H1 (cell line): ENCODE data around the gene LPCAT3. TPM values are rescaled to one million over a fixed set of nuclear protein-coding genes. Genes with fewer than 3 reads are reported as not detected.

Experiments used
- CTCF ChIA-PET: fragments of 300-600 bp; sonication (Branson Sonifier 250); formaldehyde crosslinking; loops from one replicate; lab custom pipeline; 2021; ENCODE audit not compliant: partially characterized antibody; lab: Charles Lee
- POLR2A ChIA-PET: fragments of 300-600 bp; sonication (Branson Sonifier 250); formaldehyde crosslinking; loops from one replicate; lab custom pipeline; 2021; ENCODE audit warnings: inconsistent platforms; ENCODE audit not compliant: partially characterized antibody; lab: Charles Lee
- DNase-seq, 2 experiments: peaks; one replicate each; pipeline versions ENCODE4 v3.0.0 to v3.0.0-alpha.2; 2010 to 2022; ENCODE audit warnings: low spot score in 2 of 2, low read depth in 1 of 2, mixed read lengths in 1 of 2
- FAIRE-seq: peaks from 2 replicates; lab custom pipeline; 2011; peaks lifted over from hg19 to GRCh38; lab: Jason Lieb, UNC
- H2AFZ ChIP-seq: 2 replicates; pipeline ENCODE4 v1.8.1; 2012; ENCODE audit warnings: low read length, inconsistent platforms
- H2AK5ac ChIP-seq: 2 replicates; pipeline ENCODE4 v1.6.1; 2013; ENCODE audit warnings: low read depth, low read length
- H2BK120ac ChIP-seq: replicated peaks from 2 replicates; pipeline ENCODE3; 2013; ENCODE audit warnings: low read depth, low read length, inconsistent platforms
- H2BK12ac ChIP-seq: 2 replicates; pipeline ENCODE4 v1.6.1; 2013; ENCODE audit warnings: low read depth, low read length
- H2BK15ac ChIP-seq: 2 replicates; pipeline ENCODE4 v1.6.1; 2013; ENCODE audit warnings: low read length
- H2BK20ac ChIP-seq: 2 replicates; pipeline ENCODE4 v1.6.1; 2013; ENCODE audit warnings: low read length
- H2BK5ac ChIP-seq: 2 replicates; pipeline ENCODE4 v1.6.1; 2013; ENCODE audit warnings: low read depth, low read length
- H3K14ac ChIP-seq: 2 replicates; pipeline ENCODE4 v1.6.1; 2013; ENCODE audit warnings: inconsistent platforms; ENCODE audit not compliant: insufficient read length
- H3K18ac ChIP-seq: 2 replicates; pipeline ENCODE4 v1.6.1; 2013; ENCODE audit warnings: low read length; ENCODE audit errors: extremely low read depth
- H3K23ac ChIP-seq: 2 replicates; pipeline ENCODE4 v1.6.1; 2013; ENCODE audit warnings: inconsistent platforms; ENCODE audit not compliant: insufficient read length
- H3K23me2 ChIP-seq: 2 replicates; pipeline ENCODE4 v1.6.1; 2013; ENCODE audit warnings: low read depth, low read length
- H3K27ac ChIP-seq: 2 replicates; pipeline ENCODE4 v1.6.1; 2011; ENCODE audit warnings: low read depth, low read length, inconsistent platforms
- H3K27me3 ChIP-seq, 4 experiments: replicated peaks in 1 of 4; 1 replicate in 1 of 4; 2 replicates in 3 of 4; pipeline versions ENCODE4 v1.6.1 to v1.8.1; 2011 to 2013; ENCODE audit warnings: low read length in 3 of 4, mild to moderate bottlenecking in 3 of 4, inconsistent platforms in 2 of 4, mixed read lengths in 2 of 4, moderate library complexity in 1 of 4; ENCODE audit not compliant: control insufficient read depth in 3 of 4, insufficient read depth in 3 of 4; ENCODE audit errors: extremely low read depth in 1 of 4
- H3K36me3 ChIP-seq, 4 experiments: 2 replicates each; pipeline versions ENCODE4 v1.6.1 to v1.8.1; 2011 to 2013; ENCODE audit warnings: mild to moderate bottlenecking in 4 of 4, low read length in 3 of 4, moderate library complexity in 2 of 4, control low read depth in 1 of 4, inconsistent platforms in 1 of 4; ENCODE audit not compliant: insufficient read depth in 4 of 4, control insufficient read depth in 2 of 4
- H3K4ac ChIP-seq: replicated peaks from 2 replicates; pipeline ENCODE3; 2013; ENCODE audit warnings: low read length, low read depth, mixed read lengths, inconsistent platforms; ENCODE audit not compliant: insufficient read length
- H3K4me1 ChIP-seq, 4 experiments: replicated peaks in 1 of 4; 1 replicate in 1 of 4; 2 replicates in 3 of 4; pipeline versions ENCODE4 v1.6.1 to v1.8.1; 2011 to 2013; ENCODE audit warnings: low read length in 3 of 4, inconsistent platforms in 2 of 4, mixed read lengths in 1 of 4; ENCODE audit not compliant: insufficient read depth in 4 of 4, control insufficient read depth in 3 of 4
- H3K4me2 ChIP-seq, 2 experiments: 2 replicates each; pipeline versions ENCODE4 v1.6.1 to v1.8.1; 2011 to 2013; ENCODE audit warnings: low read depth in 2 of 2, low read length in 2 of 2, control low read depth in 1 of 2, inconsistent platforms in 1 of 2, mild to moderate bottlenecking in 1 of 2; ENCODE audit not compliant: insufficient read depth in 1 of 2
- H3K4me3 ChIP-seq, 4 experiments: fragments of 200-600, 300-600 bp in 1 of 4; sonication (generic), shearing (Covaris generic), sonication (Bioruptor Twin) in 1 of 4; 2 replicates each; pipeline versions ENCODE4 v1.5.1 to v1.8.1; 2011 to 2016; ENCODE audit warnings: low read length in 4 of 4, low read depth in 3 of 4, control low read depth in 2 of 4, inconsistent platforms in 2 of 4, mild to moderate bottlenecking in 2 of 4, mixed read lengths in 1 of 4, moderate library complexity in 1 of 4; ENCODE audit not compliant: insufficient read depth in 2 of 4; ENCODE audit errors: extremely low read depth in 1 of 4
- H3K56ac ChIP-seq: replicated peaks from 2 replicates; pipeline ENCODE3; 2013; ENCODE audit warnings: low read depth, mild to moderate bottlenecking, mixed read lengths, low read length, inconsistent platforms; ENCODE audit not compliant: insufficient read length
- H3K79me1 ChIP-seq: 2 replicates; pipeline ENCODE4 v1.6.1; 2013; ENCODE audit warnings: low read depth, low read length, control low read depth
- H3K79me2 ChIP-seq, 2 experiments: 2 replicates each; pipeline versions ENCODE4 v1.6.1 to v1.8.1; 2012 to 2013; ENCODE audit warnings: low read length in 2 of 2, mild to moderate bottlenecking in 2 of 2, inconsistent platforms in 1 of 2; ENCODE audit not compliant: insufficient read depth in 2 of 2, control insufficient read depth in 1 of 2
- H3K9ac ChIP-seq, 4 experiments: replicated peaks in 1 of 4; 1 replicate in 1 of 4; 2 replicates in 3 of 4; pipeline versions ENCODE4 v1.6.1 to v1.8.1; 2011 to 2013; ENCODE audit warnings: low read depth in 3 of 4, low read length in 3 of 4, control low read depth in 2 of 4, mild to moderate bottlenecking in 2 of 4, moderate library complexity in 2 of 4, inconsistent platforms in 1 of 4; ENCODE audit errors: extremely low read depth in 1 of 4
- H3K9me3 ChIP-seq, 2 experiments: 2 replicates each; pipeline versions ENCODE4 v1.6.1 to v1.8.1; 2012 to 2013; ENCODE audit warnings: mild to moderate bottlenecking in 2 of 2, moderate library complexity in 2 of 2, control low read depth in 1 of 2, inconsistent platforms in 1 of 2, low read depth in 1 of 2, low read length in 1 of 2, mixed read lengths in 1 of 2; ENCODE audit not compliant: insufficient read depth in 2 of 2
- H4K20me1 ChIP-seq, 2 experiments: replicated peaks in 1 of 2; 2 replicates each; pipeline versions ENCODE3 to v1.8.1; 2011 to 2013; ENCODE audit warnings: inconsistent platforms in 2 of 2, low read length in 2 of 2, mild to moderate bottlenecking in 1 of 2; ENCODE audit not compliant: insufficient read depth in 2 of 2, control insufficient read depth in 1 of 2
- H4K5ac ChIP-seq: 2 replicates; pipeline ENCODE4 v1.6.1; 2013; ENCODE audit warnings: low read length, low read depth, mixed read lengths, inconsistent platforms; ENCODE audit not compliant: insufficient read length
- H4K8ac ChIP-seq: 2 replicates; pipeline ENCODE4 v1.8.0; 2013; ENCODE audit warnings: mild to moderate bottlenecking, moderate library complexity, low read length, inconsistent platforms; ENCODE audit not compliant: insufficient read depth; ENCODE audit errors: extremely low read depth
- H4K91ac ChIP-seq: replicated peaks from 2 replicates; pipeline ENCODE3; 2013; ENCODE audit warnings: low read length, mixed read lengths, inconsistent platforms; ENCODE audit not compliant: insufficient read length
- CHD2 ChIP-seq: IDR thresholded peaks from 2 replicates; pipeline ENCODE4 v1.6.1; 2012; ENCODE audit warnings: low read length, improper control_type of control experiment
- CTBP2 ChIP-seq: IDR thresholded peaks from 2 replicates; pipeline ENCODE4 v1.7.0; 2011; ENCODE audit warnings: borderline replicate concordance, mild to moderate bottlenecking, moderate library complexity, mixed read lengths, low read length; ENCODE audit not compliant: insufficient read depth, insufficient read length
- CTCF ChIP-seq, 3 experiments: IDR thresholded peaks; 1 replicate in 2 of 3; 2 replicates in 1 of 3; pipeline versions ENCODE4 v1.5.1 to v1.6.1; 2011; ENCODE audit warnings: low read length in 3 of 3, mild to moderate bottlenecking in 3 of 3, inconsistent platforms in 2 of 3, low read depth in 1 of 3, moderate library complexity in 1 of 3; ENCODE audit not compliant: insufficient read depth in 1 of 3; ENCODE audit errors: control extremely low read depth in 1 of 3
- HDAC2 ChIP-seq, 2 experiments: fragments of 300-600 bp in 1 of 2; sonication (generic) in 1 of 2; IDR thresholded peaks; 2 replicates each; pipeline ENCODE4 v1.6.1; 2011 to 2012; ENCODE audit warnings: low read depth in 2 of 2, low read length in 2 of 2, mild to moderate bottlenecking in 2 of 2, moderate library complexity in 2 of 2, borderline replicate concordance in 1 of 2, inconsistent platforms in 1 of 2
- HDAC6 ChIP-seq: IDR thresholded peaks from one replicate; pipeline ENCODE4 v1.7.1; 2012; ENCODE audit warnings: low read depth, mild to moderate bottlenecking, inconsistent platforms, low read length, moderate library complexity
- NRF1 ChIP-seq: IDR thresholded peaks from 2 replicates; pipeline ENCODE4 v1.6.1; 2011; ENCODE audit warnings: mild to moderate bottlenecking, low read depth, low read length, improper control_type of control experiment
- RNF2 ChIP-seq: fragments of 200-900, 300-1000 bp; sonication (generic); IDR thresholded peaks from 2 replicates; pipeline ENCODE4 v1.7.1; 2016; ENCODE audit warnings: borderline replicate concordance, low read depth, mild to moderate bottlenecking, antibody characterized with exemption, low read length; ENCODE audit not compliant: poor library complexity, severe bottlenecking; ENCODE audit errors: missing control alignments
- WGBS, 2 experiments: shearing (Covaris generic) in 1 of 2; methylation state at CpG; one replicate each; pipeline versions ENCODE4 v1.1.6 to v1.1.7; 2013 to 2015; ENCODE audit warnings: low lambda C conversion rate in 2 of 2, mixed read lengths in 2 of 2, inconsistent platforms in 1 of 2, low coverage in 1 of 2, missing lambda C conversion rate in 1 of 2; ENCODE audit not compliant: insufficient replicate concordance in 2 of 2, insufficient coverage in 1 of 2, insufficient read length in 1 of 2; ENCODE audit errors: extremely low coverage in 1 of 2, missing lambda C conversion rate in 1 of 2; 5-methylcytosine and 5-hydroxymethylcytosine counted together
- polyA plus RNA-seq, 7 experiments: library from polyadenylated mRNA; depleted of rRNA in 3 of 7; stranded (reverse) in 5 of 7; unstranded in 2 of 7; fragments of >200 nt in 5 of 7; fragments of 200-250 nt in 2 of 7; gene quantifications; 1 replicate in 5 of 7; 2 replicates in 1 of 7; 4 replicates in 1 of 7; pipeline versions ENCODE4 v1.2.1 to v1.2.3, GENCODE V29; 2011 to 2013; ENCODE audit warnings: missing spikeins in 2 of 7, mixed read lengths in 2 of 7
- total RNA-seq: library from RNA; stranded (reverse); fragmentation: NEBNext Ultra II Directional; extraction: Animal tissue kit (Norgen Biotek cat#: 25700); gene quantifications from 2 replicates; pipeline ENCODE4 v1.2.1, GENCODE V29; 2021

LPCAT3 gene
- total and polyA plus RNA-seq, 2 of the 8 experiments (the other 6 are each of a cell fraction or from before 2014, with no cell fraction given): 55.8 to 70.4 TPM

DNA sequence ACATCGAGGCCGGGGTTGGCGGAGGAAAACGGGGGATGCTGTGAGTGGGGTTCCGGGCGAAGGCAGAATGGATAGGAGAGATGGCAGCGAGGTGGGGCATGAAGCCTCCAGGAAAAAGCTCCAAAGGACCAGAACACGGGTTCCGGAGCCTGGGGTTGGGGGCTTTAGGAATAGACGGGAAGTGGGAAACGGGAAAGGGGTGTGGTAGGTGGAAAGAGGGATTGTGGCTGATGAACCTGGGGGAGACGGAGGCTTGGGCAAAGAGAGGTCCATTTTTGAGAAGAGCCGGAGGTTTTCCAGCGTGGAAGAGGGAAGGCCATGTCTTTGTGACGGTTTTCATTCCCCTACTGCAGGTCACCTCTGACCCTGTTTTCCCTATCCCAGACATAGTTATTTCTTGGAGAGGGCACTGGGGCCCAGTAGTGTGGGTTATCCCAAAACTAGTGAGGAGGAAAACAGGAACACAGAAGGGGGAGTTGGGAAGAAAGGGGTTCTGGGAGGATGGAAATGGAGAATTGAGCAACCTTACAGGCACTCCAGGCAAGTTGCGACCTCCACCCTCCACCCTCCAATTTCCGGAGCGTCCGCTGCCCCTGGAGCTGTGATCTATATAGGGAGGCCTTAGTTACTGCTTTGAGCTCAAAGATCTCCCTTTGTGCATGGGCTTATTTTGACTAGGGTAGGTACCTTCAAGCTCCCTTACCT, 89.4 kb downstream of the LPCAT3 start:
- Histone ChIP-seq H3K18ac (peak overlapping the region; percentile 51), H2AK5ac (no peak overlapping the region), H2BK15ac (no peak overlapping the region), H3K79me1 (peaks cover 13% of the 10 kb centered on the region), H3K4me1 (peaks cover 13 to 31% (median 17%) of the 10 kb centered on the region in 4 experiments), H3K9ac (peak overlapping the region; percentile 64 to 85 (median 69)), H4K91ac (no peak overlapping the region), H3K79me2 (peaks cover 27 to 39% of the 10 kb centered on the region in 2 experiments), H2BK12ac (peak overlapping the region; percentile 75; the same call in 1 of the 2 replicates), H2BK20ac (0 out of 2 replicates have a peak overlapping the region, but pooled peaks have one; percentile 25), H2AFZ (no peak overlapping the region), H3K9me3 (no peaks in the 10 kb centered on the region), H3K14ac (no peak overlapping the region), H3K23ac (no peak overlapping the region), H3K27me3 (no peaks in the 10 kb centered on the region), H3K4me3 (peak overlapping the region; percentile 90 to 99 (median 92)), H4K20me1 (peaks cover 17 to 23% of the 10 kb centered on the region in 2 experiments), H3K27ac (peak overlapping the region; percentile 15; the same call in 1 of the 2 replicates), H3K4ac (no peak overlapping the region), H3K4me2 (peak overlapping the region; percentile 84 to 90), H4K5ac (peak overlapping the region; percentile 3), H2BK5ac (peak overlapping the region; percentile 71), H3K56ac (peak overlapping the region; percentile 65), H3K23me2 (peaks cover 28% of the 10 kb centered on the region), H4K8ac (no peak overlapping the region), H3K36me3 (peaks cover 0 to 9% (median 5%) of the 10 kb centered on the region in 4 experiments; a peak in 7 of 8 replicates), H2BK120ac (no peak overlapping the region)
- ChIA-PET CTCF (interaction anchor here (0.6 to 20.2 kb wide), 7 partner anchors 9 to 216 kb away, joined by 3 to 253 read pairs (median 5); partner anchors contain the start of genes C12orf57, RNU7-1, SPSB2 and TPI1), POLR2A (interaction anchor here (0.8 to 44.0 kb wide), 8 partner anchors 13 to 393 kb away, joined by 3 to 1596 read pairs (median 115); partner anchors contain the start of genes C12orf57, EMG1, ENO2 and GNB3)
- TF ChIP-seq NRF1 (no peak), RNF2 (no peak), CTBP2 (no peak), HDAC6 (no peak), CHD2 (no peak), CTCF (IDR thresholded peaks at IDR 0.05; ENCODE audit: control extremely low read depth in 1 of 3, insufficient read depth in 1 of 3, low read depth in 1 of 3, low read length in 3 of 3) (no peak), HDAC2 (IDR thresholded peaks at IDR 0.05; ENCODE audit: borderline replicate concordance in 1 of 2, low read depth in 2 of 2, low read length in 2 of 2) (0 out of 4 replicates have a peak, but pooled peaks of 1 of the 2 experiments have one; percentile 44)
- FAIRE-seq: no peak
- DNase-seq: no peak
- 10% methylated on average over 13 of the region's 19 CpGs; no CpG with 5 or more reads in 1 of the 2 experiments for WGBS, 2 experiments
